HEK293 (cell line): ENCODE data around the gene PGS1.

Experiments used
- CTCF ChIA-PET: fragments of 350-600 bp; formaldehyde crosslinking; extraction: SDS; loops from one replicate; lab custom pipeline; 2021; ENCODE audit warnings: antibody characterized with exemption; lab: Yijun Ruan, JAX
- POLR2A ChIA-PET: fragments of 300-600 bp; formaldehyde crosslinking; extraction: SDS; loops from one replicate; lab custom pipeline; 2020; ENCODE audit warnings: antibody characterized with exemption, inconsistent platforms; lab: Yijun Ruan, JAX
- H3K27ac ChIP-seq: fragments of 200-500 bp; sonication (Bioruptor generic); 2 replicates; pipeline ENCODE4 v1.5.1; 2014; ENCODE audit warnings: low read depth, low read length, control low read depth, inconsistent platforms; ENCODE audit errors: extremely low read depth
- H3K36me3 ChIP-seq, 2 experiments: fragments of 200-500 bp in 1 of 2; sonication (Bioruptor generic) in 1 of 2; 1 replicate in 1 of 2; 2 replicates in 1 of 2; pipeline ENCODE4 v1.5.1; 2014 to 2017; ENCODE audit warnings: inconsistent platforms in 2 of 2, low read length in 2 of 2; ENCODE audit not compliant: control insufficient read depth in 2 of 2, insufficient read depth in 1 of 2
- H3K4me1 ChIP-seq: fragments of 200-500 bp; sonication (Bioruptor generic); 2 replicates; pipeline ENCODE4 v1.5.1; 2014; ENCODE audit warnings: mild to moderate bottlenecking, low read length, inconsistent platforms; ENCODE audit not compliant: control insufficient read depth, insufficient read depth
- H3K4me3 ChIP-seq: 2 replicates; pipeline ENCODE4 v1.5.1; 2011; ENCODE audit warnings: low read depth, mild to moderate bottlenecking, control low read depth, low read length, moderate library complexity
- H3K9me3 ChIP-seq: fragments of 200-500 bp; sonication (Bioruptor generic); 2 replicates; pipeline ENCODE4 v1.5.1; 2014; ENCODE audit warnings: low read depth, low read length, inconsistent platforms; ENCODE audit not compliant: control insufficient read depth, insufficient read depth
- GLI2 ChIP-seq: fragments of 450-650 bp; formaldehyde crosslinking; IDR thresholded peaks from 2 replicates; pipeline ENCODE4; 2017; ENCODE audit warnings: missing biosample characterization, missing genetic modification characterization, low read depth, borderline replicate concordance
- KLF1 ChIP-seq: fragments of 450-650 bp; formaldehyde crosslinking; IDR thresholded peaks from 2 replicates; pipeline ENCODE4 v1.5.1; 2016; ENCODE audit warnings: missing biosample characterization, missing genetic modification characterization
- REPIN1 ChIP-seq: fragments of 450-650 bp; formaldehyde crosslinking; IDR thresholded peaks from 2 replicates; pipeline ENCODE4 v1.5.1; 2017; ENCODE audit warnings: missing biosample characterization, missing genetic modification characterization, low read depth
- SALL2 ChIP-seq: fragments of 450-650 bp; formaldehyde crosslinking; IDR thresholded peaks from 2 replicates; pipeline ENCODE4 v1.5.0; 2017; ENCODE audit warnings: missing biosample characterization, mild to moderate bottlenecking, missing genetic modification characterization, borderline replicate concordance
- SCRT2 ChIP-seq: fragments of 450-650 bp; formaldehyde crosslinking; IDR thresholded peaks from 2 replicates; pipeline ENCODE4 v1.5.1; 2016; ENCODE audit warnings: missing biosample characterization, missing genetic modification characterization
- ZBTB1 ChIP-seq: fragments of 450-650 bp; formaldehyde crosslinking; IDR thresholded peaks from 2 replicates; pipeline ENCODE4 v1.5.1; 2016; ENCODE audit warnings: missing biosample characterization, missing genetic modification characterization
- ZBTB48 ChIP-seq: fragments of 450-650 bp; formaldehyde crosslinking; IDR thresholded peaks from 2 replicates; pipeline ENCODE4 v1.5.1; 2016; ENCODE audit warnings: missing biosample characterization, missing genetic modification characterization
- ZBTB6 ChIP-seq: fragments of 450-650 bp; formaldehyde crosslinking; IDR thresholded peaks from 2 replicates; pipeline ENCODE4 v1.5.1; 2017; ENCODE audit warnings: missing biosample characterization, missing genetic modification characterization
- ZFHX2 ChIP-seq: fragments of 450-650 bp; formaldehyde crosslinking; conservative IDR thresholded peaks from 2 replicates; pipeline ENCODE4 v1.5.1; 2016; ENCODE audit warnings: missing biosample characterization, missing genetic modification characterization
- ZNF132 ChIP-seq: fragments of 450-650 bp; formaldehyde crosslinking; IDR thresholded peaks from 2 replicates; pipeline ENCODE4 v1.5.1; 2017; ENCODE audit warnings: missing biosample characterization, missing genetic modification characterization, borderline replicate concordance
- ZNF148 ChIP-seq: fragments of 450-650 bp; formaldehyde crosslinking; IDR thresholded peaks from 2 replicates; pipeline ENCODE4 v1.5.0; 2017; ENCODE audit warnings: missing biosample characterization, missing genetic modification characterization, borderline replicate concordance
- ZNF169 ChIP-seq: fragments of 450-650 bp; formaldehyde crosslinking; IDR thresholded peaks from 2 replicates; pipeline ENCODE4 v1.5.1; 2016; ENCODE audit warnings: missing biosample characterization, missing genetic modification characterization
- ZNF184 ChIP-seq: fragments of 450-650 bp; IDR thresholded peaks from 2 replicates; pipeline ENCODE4 v1.5.1; 2018; ENCODE audit warnings: missing biosample characterization, mild to moderate bottlenecking, missing genetic modification characterization
- ZNF23 ChIP-seq: fragments of 450-650 bp; formaldehyde crosslinking; IDR thresholded peaks from 2 replicates; pipeline ENCODE4 v1.5.1; 2016; ENCODE audit warnings: missing biosample characterization, missing genetic modification characterization, borderline replicate concordance
- ZNF280C ChIP-seq: fragments of 450-650 bp; formaldehyde crosslinking; IDR thresholded peaks from 2 replicates; pipeline ENCODE4 v1.5.1; 2016; ENCODE audit warnings: missing biosample characterization, missing genetic modification characterization
- ZNF362 ChIP-seq: fragments of 450-650 bp; formaldehyde crosslinking; IDR thresholded peaks from 2 replicates; pipeline ENCODE4 v1.5.1; 2016; ENCODE audit warnings: missing biosample characterization, missing genetic modification characterization
- ZNF623 ChIP-seq: fragments of 450-650 bp; formaldehyde crosslinking; IDR thresholded peaks from 2 replicates; pipeline ENCODE4 v1.5.1; 2016; ENCODE audit warnings: missing biosample characterization, missing genetic modification characterization
- ZNF654 ChIP-seq: fragments of 450-650 bp; formaldehyde crosslinking; IDR thresholded peaks from 2 replicates; pipeline ENCODE4 v1.5.1; 2016; ENCODE audit warnings: low read depth, missing biosample characterization, missing genetic modification characterization
- ZNF677 ChIP-seq: fragments of 450-650 bp; IDR thresholded peaks from 2 replicates; pipeline ENCODE4 v1.5.0; 2018; ENCODE audit warnings: missing biosample characterization, mild to moderate bottlenecking, missing genetic modification characterization, moderate library complexity
- ZNF692 ChIP-seq: fragments of 450-650 bp; formaldehyde crosslinking; IDR thresholded peaks from 2 replicates; pipeline ENCODE4 v1.5.1; 2016; ENCODE audit warnings: missing biosample characterization, missing genetic modification characterization

The PGS1 gene

GRCh38 chr17:78360371-78361224, 17.9 kb upstream of the PGS1 start (continued):
- TF ChIP-seq ZBTB6 (tag by site-specific recombination) = no peak

- Histone ChIP-seq H3K9me3 (no peaks in the 10 kb centered on the region), H3K36me3 (peaks cover 0 to 18% of the 10 kb centered on the region in 2 experiments; a peak in 1 of 3 replicates), H3K4me3 (no peak overlapping the region), H3K27ac (no peak overlapping the region), H3K4me1 (peaks cover 5% of the 10 kb centered on the region)
- CTCF ChIA-PET = interaction anchor here (0.6 to 9.1 kb wide), 40 partner anchors 11 to 1022 kb away, joined by 3 to 137 read pairs (median 5); no protein-coding TSS in a partner anchor
- no peak for TF ChIP-seq ZNF362
- TF ChIP-seq ZBTB1 = no peak
- TF ChIP-seq ZNF23 (tag by site-specific recombination) = no peak
- POLR2A ChIA-PET = interaction anchor here (0.6 to 1.6 kb wide), 10 partner anchors 9 to 174 kb away, joined by 3 to 12 read pairs (median 5); partner anchors contain the start of genes AFMID and TK1
These were observed 17.2 kb upstream of the PGS1 start for GRCh38 chr17:78361225-78361701.

GRCh38 chr17:78362232-78362631, 16.2 kb upstream of the PGS1 start:
- POLR2A ChIA-PET = interaction anchor here (0.7 kb wide), 2 partner anchors 46 to 55 kb away, joined by 3 to 4 read pairs; no protein-coding TSS in a partner anchor
- no peak for TF ChIP-seq ZNF280C
- no peak for TF ChIP-seq ZNF654
- TF ChIP-seq ZBTB48 (tag by site-specific recombination) = no peak
- no peak for TF ChIP-seq ZNF148 (tag by site-specific recombination)
- TF ChIP-seq SCRT2 (tag by site-specific recombination) = no peak
- TF ChIP-seq ZNF362 = no peak
- no peak for TF ChIP-seq GLI2
- TF ChIP-seq SALL2 = no peak
- no peak for TF ChIP-seq ZNF692 (tag by site-specific recombination)
- no peak for TF ChIP-seq ZFHX2 (tag by site-specific recombination)
- no peak for TF ChIP-seq REPIN1 (tag by site-specific recombination)
- no peak for TF ChIP-seq KLF1
- no peak for TF ChIP-seq ZNF184 (tag by site-specific recombination)
- no peak for TF ChIP-seq ZNF623 (tag by site-specific recombination)
- TF ChIP-seq ZNF132 (tag by site-specific recombination) = no peak
- TF ChIP-seq ZNF169 = no peak
- TF ChIP-seq ZNF677 (tag by site-specific recombination) = no peak
- TF ChIP-seq, all 188 proteins: peak for 0

More at GRCh38 chr17:78362232-78362631, 16.2 kb upstream of the PGS1 start:
- Histone ChIP-seq H3K36me3 (peaks cover 0 to 16% of the 10 kb centered on the region in 2 experiments; a peak in 1 of 3 replicates), H3K4me1 (no peaks in the 10 kb centered on the region; the same call in 1 of the 2 replicates), H3K4me3 (no peak overlapping the region), H3K27ac (no peak overlapping the region), H3K9me3 (no peaks in the 10 kb centered on the region)
- CTCF ChIA-PET = interaction anchor here (0.6 to 9.1 kb wide), 10 partner anchors 10 to 181 kb away, joined by 4 to 137 read pairs (median 6); no protein-coding TSS in a partner anchor
